Pancreas (tissue), 10 donors: ENCODE data around the gene ELOVL2. TPM values are rescaled to one million over a fixed set of nuclear protein-coding genes. Genes with fewer than 3 reads are reported as not detected.
"Not testable (repeated sequence)": the region's sequence is repeated elsewhere in the genome, so short reads cannot be mapped to it uniquely, and the experiment has no call there.

Source experiments
- ATAC-seq, 4 donors: fragments of 200-7000 bp; cut with Tn5 transposase; one replicate each; pipeline versions ENCODE4 v1.8.0 to v1.9.1; 2020; ENCODE audit warnings: mild to moderate bottlenecking in 4 of 4, moderate library complexity in 4 of 4
- DNase-seq, 6 donors: peaks; one replicate each; pipeline ENCODE4 v3.0.0-alpha.2; 2020
- FAIRE-seq: peaks from 2 replicates; lab custom pipeline; 2012; peaks lifted over from hg19 to GRCh38; lab: Jason Lieb, UNC
- H3K27ac ChIP-seq, 4 donors: fragments of 200-600 bp; sonication (generic); 1 replicate in 3 of 4; 2 replicates in 1 of 4; pipeline versions ENCODE4 v1.5.0 to v1.8.0; 2020
- H3K27me3 ChIP-seq, 4 donors: fragments of 200-600 bp; one replicate each; pipeline ENCODE4 v1.8.0; 2021
- H3K36me3 ChIP-seq, 3 donors: fragments of 200-600 bp; sonication (generic) in 1 of 3; one replicate each; pipeline versions ENCODE4 v1.5.0 to v1.8.0; 2020 to 2021
- H3K4me1 ChIP-seq, 3 donors: fragments of 200-600 bp; one replicate each; pipeline ENCODE4 v1.8.0; 2021
- H3K4me3 ChIP-seq, 4 donors: fragments of 200-600 bp; sonication (generic) in 2 of 4; one replicate each; pipeline versions ENCODE4 v1.5.0 to v1.8.0; 2020 to 2021
- H3K9me3 ChIP-seq, 4 donors: fragments of 200-600 bp; one replicate each; pipeline ENCODE4 v1.8.0; 2021
- CTCF ChIP-seq, 4 donors: fragments of 200-600 bp; sonication (generic) in 3 of 4; IDR thresholded peaks; one replicate each; pipeline versions ENCODE4 v1.5.0 to v1.8.0; 2021; ENCODE audit warnings: antibody characterized with exemption in 4 of 4
- WGBS, 2 donors: extraction: QIAGEN DNeasy Blood & Tissue Kit; methylation state at CpG; one replicate each; pipeline ENCODE4 v1.1.7; 2013; 5-methylcytosine and 5-hydroxymethylcytosine counted together
- intact Hi-C, 3 donors: fragments of 100-400 bp; cut with DNase I; formaldehyde crosslinking; loops; one replicate each; pipeline versions ENCODE4 v1.11.1 to v1.14.2; 2022
- polyA plus RNA-seq, 2 donors: library from polyadenylated mRNA; stranded (reverse); fragments of 200-250 nt; gene quantifications; one replicate each; pipeline ENCODE4 v1.2.3, GENCODE V29; 2013
- total RNA-seq, 6 donors: library from RNA; stranded (reverse); fragmentation: NEBNext Ultra II Directional in 4 of 6; extraction: Animal tissue kit (Norgen Biotek cat#: 25700) in 4 of 6; gene quantifications; one replicate each; pipeline versions ENCODE4 v1.2.1 to v1.2.4, GENCODE V29; 2021 to 2023
- donor health status: healthy with polysubstance abuse.
- donor health status: DM: no; HTN: no; CAD: no; lungs with moderate emphysema.
- donor health status: DM: no; HTN: no; CAD: no.
- donor health status: control.
- donor health status: control.
- donor health status: Bipolar disorder and iron deficiency.
- donor health status: DM: yes; HTN: yes; CAD: no.
- donor health status: DM: no; HTN: no; CAD: no.
- donor health status: DM: no; HTN: no; CAD: no.
- donor health status: DM: yes; HTN: yes; CAD: no.

Gene ELOVL2
- total RNA-seq (1 to 10 TPM; 1.3 to 2.2 (median 1.6) TPM), polyA plus RNA-seq (1 to 10 TPM; 1.5 to 1.9 TPM)

- ATAC-seq: peak; percentile 86 to 92 (median 88)
- TF ChIP-seq CTCF (IDR thresholded peaks at IDR 0.05): peak in 3 of 4 donors; percentile 47 to 66 (median 59)
- FAIRE-seq: no peak
- DNase-seq: peak; percentile 23 to 84 (median 54)
- Histone ChIP-seq H3K36me3 (no peaks in the 10 kb centered on the region), H3K4me3 (peak within 1 kb of the TSS; percentile 37 to 76 (median 50)), H3K27me3 (peaks cover 0 to 8% (median 0%) of the 10 kb centered on the region in 4 donors), H3K27ac (no peak within 1 kb of the TSS), H3K9me3 (no peaks in the 10 kb centered on the region), H3K4me1 (no peaks in the 10 kb centered on the region)
- 4 to 5% methylated on average over 21 to 124 of the region's 124 CpGs for WGBS, 2 donors
- intact Hi-C loops: no loop called here
Measured at GRCh38 chr6:11043961-11044711, at the start of gene ELOVL2. ELOVL2 (minus strand) TSS chr6:11044305; CDS start chr6:11044230, 75 bp downstream.

DNA sequence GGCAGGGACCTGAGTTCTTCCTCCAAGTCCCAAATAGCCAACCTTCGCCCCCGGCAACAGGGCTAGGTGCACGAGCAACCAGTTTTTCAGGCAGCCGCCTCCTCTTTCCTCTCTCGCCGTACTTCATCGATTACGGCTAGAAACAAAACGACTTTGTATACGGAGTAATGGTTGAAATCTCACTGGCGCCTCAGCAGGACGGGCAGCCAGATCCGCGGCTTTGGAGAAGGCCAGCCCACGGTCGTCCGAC, 49.2 kb upstream of the ELOVL2 start:
- intact Hi-C loops: no loop called here
- no peaks in the 10 kb centered on the region for H3K9me3 ChIP-seq
- H3K27me3 ChIP-seq: no peaks in the 10 kb centered on the region
- FAIRE-seq (no peak), DNase-seq (no peak), ATAC-seq (peak; percentile 28 to 41 (median 32))
- H3K36me3 ChIP-seq: no peaks in the 10 kb centered on the region
- H3K4me1 ChIP-seq: peaks cover 0 to 14% (median 0%) of the 10 kb centered on the region in 3 donors
- peak overlapping the region; percentile 93 to 98 (median 96) for H3K27ac ChIP-seq
- TF ChIP-seq CTCF (IDR thresholded peaks at IDR 0.05): no peak
- H3K4me3 ChIP-seq: peak overlapping the region; percentile 71 to 100 (median 88)
- 0% methylated on average over 17 of the region's 17 CpGs for WGBS, 2 donors

DNA sequence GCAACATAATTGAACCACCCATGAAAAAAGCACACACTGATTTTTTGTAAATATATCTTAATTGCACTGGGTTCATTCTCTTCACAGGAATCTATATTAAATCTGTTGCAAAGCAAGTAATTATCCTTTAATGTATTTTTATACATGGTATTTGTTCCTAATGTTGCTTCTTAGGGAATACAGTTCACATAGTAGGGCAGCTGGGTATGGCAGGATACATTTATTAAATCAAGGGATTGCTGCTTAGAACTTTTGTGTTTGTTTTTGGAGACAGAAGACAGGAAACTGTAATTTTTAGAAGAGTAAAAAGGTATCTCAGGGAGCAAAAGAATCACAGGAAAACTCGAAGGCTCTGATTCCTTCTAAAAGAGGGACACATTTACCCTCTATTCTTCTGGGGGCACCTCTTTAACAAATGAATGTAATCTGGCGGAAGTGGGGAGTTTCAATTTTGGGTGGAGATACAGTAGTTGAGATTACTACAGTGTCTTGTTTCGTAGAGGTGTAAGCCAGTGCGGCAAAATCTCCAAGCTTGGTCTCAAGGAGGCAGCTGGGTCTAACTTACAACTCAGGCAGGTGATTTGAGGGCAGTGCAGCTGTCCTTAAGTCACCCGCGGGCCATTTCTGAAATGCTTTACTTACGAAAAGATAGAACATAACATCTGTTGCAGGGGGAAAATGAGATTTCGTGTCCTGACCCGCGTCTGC, 48.7 kb upstream of the ELOVL2 start:
- no peaks in the 10 kb centered on the region for H3K36me3 ChIP-seq
- H3K4me3 ChIP-seq: peak overlapping the region; percentile 71 to 100 (median 88)
- H3K27ac ChIP-seq: peak overlapping the region; percentile 93 to 98 (median 96)
- FAIRE-seq (no peak), DNase-seq (no peak), ATAC-seq (peak; percentile 26 to 62 (median 46))
- H3K4me1 ChIP-seq: peaks cover 0 to 14% (median 0%) of the 10 kb centered on the region in 3 donors
- no peaks in the 10 kb centered on the region for H3K27me3 ChIP-seq
- H3K9me3 ChIP-seq: no peaks in the 10 kb centered on the region
- no peak for TF ChIP-seq CTCF (IDR thresholded peaks at IDR 0.05)
- intact Hi-C loops: no loop called here
- WGBS, 2 donors: 1 to 2% methylated on average over 10 of the region's 10 CpGs

GRCh38 chr6:11091141-11091540, 47.0 kb upstream of the ELOVL2 start:
- H3K27ac ChIP-seq, H3K9me3 ChIP-seq, FAIRE-seq, H3K36me3 ChIP-seq, H3K4me3 ChIP-seq, H3K27me3 ChIP-seq, intact Hi-C loops, ATAC-seq, DNase-seq: not testable (repeated sequence)
- 86 to 92% methylated on average over 5 of the region's 5 CpGs for WGBS, 2 donors
- H3K4me1 ChIP-seq: peaks cover 0 to 14% (median 0%) of the 10 kb centered on the region in 3 donors

DNA sequence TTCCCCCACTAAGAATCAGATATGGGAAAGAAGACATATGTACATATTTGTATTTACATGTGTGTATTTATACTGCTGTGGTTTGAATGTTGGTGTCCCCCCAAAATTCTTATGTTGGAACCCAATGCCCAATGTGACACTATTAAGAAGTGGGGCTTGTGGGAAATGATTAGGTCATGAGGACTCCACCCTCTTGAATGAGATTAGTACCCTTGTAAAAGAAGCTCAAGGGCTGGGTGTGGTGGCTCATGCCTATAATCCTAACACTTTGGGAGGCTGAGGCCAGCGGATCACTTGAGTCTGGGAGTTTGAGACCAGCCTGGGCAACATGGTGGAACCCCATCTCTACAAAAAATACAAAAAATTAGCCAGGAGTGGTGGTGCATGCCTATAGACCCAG, 45.6 kb upstream of the ELOVL2 start:
- no peak overlapping the region for H3K27ac ChIP-seq
- intact Hi-C loops: no loop called here
- peaks cover 0 to 4% (median 0%) of the 10 kb centered on the region in 3 donors for H3K4me1 ChIP-seq
- H3K4me3 ChIP-seq: no peak overlapping the region
- DNase-seq (no peak), FAIRE-seq (no peak), ATAC-seq (no peak)
- TF ChIP-seq CTCF (IDR thresholded peaks at IDR 0.05): no peak
- H3K36me3 ChIP-seq: no peaks in the 10 kb centered on the region
- 84 to 87% methylated on average over 1 of the region's 1 CpG for WGBS, 2 donors
- H3K27me3 ChIP-seq: no peaks in the 10 kb centered on the region
- no peaks in the 10 kb centered on the region for H3K9me3 ChIP-seq

DNA sequence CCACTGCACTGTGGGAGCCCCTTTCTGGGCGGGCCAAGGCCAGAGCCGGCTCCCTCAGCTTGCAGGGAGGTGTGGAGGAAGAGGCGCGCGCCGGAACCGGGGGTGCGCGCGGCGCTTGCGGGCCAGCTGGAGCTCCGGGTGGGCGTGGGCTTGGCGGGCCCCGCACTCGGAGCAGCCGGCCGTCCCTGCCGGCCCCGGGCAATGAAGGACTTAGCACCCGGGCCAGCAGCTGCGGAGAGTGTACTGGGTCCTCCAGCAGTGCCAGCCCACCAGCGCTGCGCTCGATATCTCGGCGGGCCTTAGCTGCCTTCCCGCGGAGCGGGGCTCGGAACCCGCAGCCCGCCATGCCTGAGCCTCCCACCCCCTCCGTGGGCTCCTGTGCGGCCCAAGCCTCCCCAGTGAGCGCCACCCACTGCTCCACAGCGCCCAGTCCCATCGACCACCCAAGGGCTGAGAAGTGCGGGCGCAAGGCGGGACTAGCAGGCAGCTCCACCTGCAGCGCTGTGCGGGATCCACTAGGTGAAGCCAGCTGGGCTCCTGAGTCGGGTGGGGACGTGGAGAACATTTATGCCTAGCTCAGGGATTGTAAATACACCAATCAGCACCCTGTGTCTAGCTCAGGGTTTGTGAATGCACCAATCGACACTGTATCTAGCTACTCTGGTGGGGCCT, 43.2 kb upstream of the ELOVL2 start:
- FAIRE-seq, H3K4me3 ChIP-seq, intact Hi-C loops, DNase-seq, H3K9me3 ChIP-seq, H3K4me1 ChIP-seq, H3K27ac ChIP-seq, H3K36me3 ChIP-seq, ATAC-seq, H3K27me3 ChIP-seq: not testable (repeated sequence)
- 81 to 82% methylated on average over 41 to 47 of the region's 47 CpGs for WGBS, 2 donors
